Measurements from ENCODE around the gene RPS19. TPM values are rescaled to one million over a fixed set of nuclear protein-coding genes. Genes with fewer than 3 reads are reported as not detected.

RPS19 gene
- total RNA-seq, 1 experiment from 2014 or later: 1,349 TPM

DNA sequence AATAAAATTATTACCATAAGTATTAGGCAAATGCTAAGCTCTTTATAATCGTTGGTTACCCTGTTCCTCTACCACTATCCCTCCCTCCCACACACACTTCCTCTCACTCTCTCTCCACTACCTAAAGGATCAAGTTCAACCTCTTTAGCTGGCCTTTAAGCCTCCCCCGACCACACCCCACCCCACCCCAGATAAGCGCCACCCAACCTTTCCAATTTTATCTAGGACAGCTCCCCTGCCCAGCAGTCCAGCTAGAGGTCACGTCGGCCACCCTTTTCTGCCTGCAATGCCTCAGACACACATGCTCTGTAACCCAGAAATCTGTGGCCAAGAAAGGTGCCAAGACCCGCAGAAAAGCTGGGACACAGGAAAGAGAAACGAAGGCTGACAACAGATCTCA is 16.7 kb upstream of the RPS19 start:
- Histone ChIP-seq H3K27me3 (ENCODE audit: control insufficient read depth, insufficient read depth, low read length) (no peaks in the 10 kb centered on the region), H3K9me3 (ENCODE audit: control insufficient read depth, insufficient read depth, low read depth, low read length) (no peaks in the 10 kb centered on the region), H3K36me3 (ENCODE audit: control insufficient read depth, insufficient read depth, low read length) (no peaks in the 10 kb centered on the region), H3K27ac (ENCODE audit: low read length) (no peak overlapping the region), H3K4me1 (ENCODE audit: control insufficient read depth, insufficient read depth, low read length) (no peaks in the 10 kb centered on the region), H3K4me3 (ENCODE audit: low read depth in 2 of 2, low read length in 2 of 2) (no peak overlapping the region)
- no peak for DNase-seq (ENCODE audit: low read depth, low spot score)
- ATAC-seq: no peak
- in situ Hi-C loops (cut with HindIII; ENCODE audit: low pct_unique_long_range_greater_than_20kb, low sequenced_read_pairs): no loop called here
- intact Hi-C loops (cut with micrococcal nuclease; ENCODE audit: unreplicated experiment): no loop called here
- no peak for TF ChIP-seq POLR2AphosphoS5 (IDR thresholded peaks at IDR 0.05; ENCODE audit: low read depth, low read length)
- no peak for TF ChIP-seq SIN3A (IDR thresholded peaks at IDR 0.05; ENCODE audit: borderline replicate concordance, insufficient read depth, low read depth, low read length)
- TF ChIP-seq, protein P1, sequence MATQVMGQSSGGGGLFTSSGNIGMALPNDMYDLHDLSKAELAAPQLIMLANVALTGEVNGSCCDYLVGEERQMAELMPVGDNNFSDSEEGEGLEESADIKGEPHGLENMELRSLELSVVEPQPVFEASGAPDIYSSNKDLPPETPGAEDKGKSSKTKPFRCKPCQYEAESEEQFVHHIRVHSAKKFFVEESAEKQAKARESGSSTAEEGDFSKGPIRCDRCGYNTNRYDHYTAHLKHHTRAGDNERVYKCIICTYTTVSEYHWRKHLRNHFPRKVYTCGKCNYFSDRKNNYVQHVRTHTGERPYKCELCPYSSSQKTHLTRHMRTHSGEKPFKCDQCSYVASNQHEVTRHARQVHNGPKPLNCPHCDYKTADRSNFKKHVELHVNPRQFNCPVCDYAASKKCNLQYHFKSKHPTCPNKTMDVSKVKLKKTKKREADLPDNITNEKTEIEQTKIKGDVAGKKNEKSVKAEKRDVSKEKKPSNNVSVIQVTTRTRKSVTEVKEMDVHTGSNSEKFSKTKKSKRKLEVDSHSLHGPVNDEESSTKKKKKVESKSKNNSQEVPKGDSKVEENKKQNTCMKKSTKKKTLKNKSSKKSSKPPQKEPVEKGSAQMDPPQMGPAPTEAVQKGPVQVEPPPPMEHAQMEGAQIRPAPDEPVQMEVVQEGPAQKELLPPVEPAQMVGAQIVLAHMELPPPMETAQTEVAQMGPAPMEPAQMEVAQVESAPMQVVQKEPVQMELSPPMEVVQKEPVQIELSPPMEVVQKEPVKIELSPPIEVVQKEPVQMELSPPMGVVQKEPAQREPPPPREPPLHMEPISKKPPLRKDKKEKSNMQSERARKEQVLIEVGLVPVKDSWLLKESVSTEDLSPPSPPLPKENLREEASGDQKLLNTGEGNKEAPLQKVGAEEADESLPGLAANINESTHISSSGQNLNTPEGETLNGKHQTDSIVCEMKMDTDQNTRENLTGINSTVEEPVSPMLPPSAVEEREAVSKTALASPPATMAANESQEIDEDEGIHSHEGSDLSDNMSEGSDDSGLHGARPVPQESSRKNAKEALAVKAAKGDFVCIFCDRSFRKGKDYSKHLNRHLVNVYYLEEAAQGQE (IDR thresholded peaks at IDR 0.05; ENCODE audit: insufficient read depth in 1 of 2, low read depth in 2 of 2, low read length in 1 of 2): no peak
- no peak for TF ChIP-seq CTCF (IDR thresholded peaks at IDR 0.05)
- TF ChIP-seq TCF7L2 (IDR thresholded peaks at IDR 0.05; ENCODE audit: low read depth, low read length): no peak
- no TSS peak for BruUV-seq (replicated peaks)
- ChIA-PET POLR2A (interaction anchor here (0.6 kb wide), 1 partner anchor 99 kb away, joined by 4 read pairs; no protein-coding TSS in a partner anchor), CTCF (interaction anchor here (0.6 kb wide), 1 partner anchor 91 kb away, joined by 3 read pairs; no protein-coding TSS in a partner anchor)

DNA sequence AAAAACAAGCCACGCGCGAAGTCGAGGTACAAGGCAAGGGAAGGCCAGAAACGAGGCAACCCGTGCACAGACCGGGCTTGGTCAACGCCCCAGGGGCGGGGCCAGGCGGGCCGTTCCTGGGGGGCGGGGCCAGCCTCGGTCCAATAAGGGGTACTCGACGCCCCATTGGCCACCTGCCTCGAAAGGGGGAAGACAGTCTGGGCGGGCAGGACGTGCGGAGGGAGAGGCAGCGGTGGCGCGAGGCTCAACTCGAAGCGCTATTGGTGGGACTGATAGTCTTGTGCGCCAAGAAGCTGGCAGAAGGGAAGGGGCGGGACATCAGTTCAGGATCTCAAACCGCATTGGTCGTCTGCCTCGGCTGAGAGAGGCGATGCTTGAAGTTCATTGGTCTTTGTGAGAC is 15.5 kb upstream of the RPS19 start, which contains the start of gene LYPD4:
Gene LYPD4 (minus strand): TSS at position 83 of the 400 bp plus-strand sequence. CDS start 5,398 bp downstream, outside the sequence.
- no peak for DNase-seq (ENCODE audit: low read depth, low spot score)
- H3K4me3 ChIP-seq (ENCODE audit: low read depth in 2 of 2, low read length in 2 of 2): no peak within 1 kb of the TSS
- no peaks in the 10 kb centered on the region for H3K27me3 ChIP-seq (ENCODE audit: control insufficient read depth, insufficient read depth, low read length)
- TF ChIP-seq SIN3A (IDR thresholded peaks at IDR 0.05; ENCODE audit: borderline replicate concordance, insufficient read depth, low read depth, low read length) (no peak), CTCF (IDR thresholded peaks at IDR 0.05) (no peak), TCF7L2 (IDR thresholded peaks at IDR 0.05; ENCODE audit: low read depth, low read length) (no peak), POLR2AphosphoS5 (IDR thresholded peaks at IDR 0.05; ENCODE audit: low read depth, low read length) (no peak)
- TF ChIP-seq, protein P1 (IDR thresholded peaks at IDR 0.05; ENCODE audit: insufficient read depth in 1 of 2, low read depth in 2 of 2, low read length in 1 of 2): no peak
- H3K27ac ChIP-seq (ENCODE audit: low read length): no peak within 1 kb of the TSS
- no TSS peak for BruUV-seq (replicated peaks)
- ChIA-PET POLR2A (no interaction called here), CTCF (no interaction called here)
- no peak for ATAC-seq
- in situ Hi-C loops (cut with HindIII; ENCODE audit: low pct_unique_long_range_greater_than_20kb, low sequenced_read_pairs) (no loop called here), intact Hi-C loops (cut with micrococcal nuclease; ENCODE audit: unreplicated experiment) (no loop called here)
- H3K4me1 ChIP-seq (ENCODE audit: control insufficient read depth, insufficient read depth, low read length): no peaks in the 10 kb centered on the region
- no peaks in the 10 kb centered on the region for H3K36me3 ChIP-seq (ENCODE audit: control insufficient read depth, insufficient read depth, low read length)
- H3K9me3 ChIP-seq (ENCODE audit: control insufficient read depth, insufficient read depth, low read depth, low read length): no peaks in the 10 kb centered on the region
